ENCODE data around the gene SNTB2. TPM values are rescaled to one million over a fixed set of nuclear protein-coding genes. Genes with fewer than 3 reads are reported as not detected.

Gene SNTB2
- total RNA-seq, 1 experiment from 2014 or later: 20.2 TPM

DNA sequence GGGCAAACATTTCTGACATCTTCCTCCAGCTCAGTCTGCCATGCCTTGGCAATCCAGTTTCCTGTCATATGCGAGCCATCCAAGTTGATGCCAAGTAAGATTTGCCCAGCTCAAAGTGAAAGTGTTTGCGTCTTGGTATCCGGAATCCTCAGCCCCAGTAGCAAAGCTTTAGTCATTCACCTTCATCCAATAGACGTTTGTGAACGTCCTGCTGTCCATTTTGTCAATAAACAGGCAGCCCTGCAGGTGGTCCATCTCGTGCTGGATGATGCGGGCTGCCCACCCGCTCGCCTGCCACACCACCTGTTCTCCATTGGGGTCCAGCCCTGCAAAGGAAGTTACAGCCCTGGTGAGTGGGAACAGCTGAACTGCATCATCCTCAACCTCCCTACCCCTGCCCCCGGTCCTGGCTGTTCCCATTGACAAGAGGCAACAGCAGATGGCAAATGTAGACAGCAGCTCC, 141.9 kb downstream of the SNTB2 start:
- H3K27ac Mint-ChIP-seq: peak overlapping the region in 1 of 3 experiments; percentile 57; a peak in 4 of 7 replicates
- H3K79me2 ChIP-seq (ENCODE audit: insufficient read depth, low read length): peaks cover 16% of the 10 kb centered on the region; the same call in 1 of the 2 replicates
- peaks cover 32 to 83% (median 69%) of the 10 kb centered on the region in 3 experiments for H3K36me3 Mint-ChIP-seq (ENCODE audit: insufficient read depth in 1 of 3, low read depth in 3 of 3)
- H3K27me3 ChIP-seq (ENCODE audit: insufficient read depth, low read length): no peaks in the 10 kb centered on the region
- no peak overlapping the region for H3K18ac ChIP-seq (ENCODE audit: insufficient read length, low read depth, low read length)
- TF ChIP-seq CTCF (conservative IDR thresholded peaks at IDR 0.05): no peak
- no peak overlapping the region for H2BK5ac ChIP-seq (ENCODE audit: insufficient read length, low read length)
- H2AFZ ChIP-seq (ENCODE audit: low read length): no peak overlapping the region
- H2BK20ac ChIP-seq (ENCODE audit: low read depth, low read length, poor library complexity, severe bottlenecking): no peak overlapping the region
- H3K14ac ChIP-seq (ENCODE audit: insufficient read depth, low read length): no peak overlapping the region
- no peak overlapping the region for H2BK12ac ChIP-seq (ENCODE audit: insufficient read length, low read depth, low read length)
- H3K4me3 Mint-ChIP-seq: peak overlapping the region; percentile 83 to 88
- no peak overlapping the region for H3T11ph ChIP-seq (ENCODE audit: low read length)
- H4K20me1 ChIP-seq (ENCODE audit: control insufficient read depth, insufficient read depth, insufficient read length): peaks cover 2% of the 10 kb centered on the region
- no peak overlapping the region for H4K5ac ChIP-seq (ENCODE audit: insufficient read length, low read depth, low read length)
- H3K4me1 Mint-ChIP-seq: peaks cover 21 to 23% of the 10 kb centered on the region in 2 experiments
- DNase-seq: no peak
- H3K23ac ChIP-seq (ENCODE audit: insufficient read length, low read depth, low read length): no peak overlapping the region
- H3K56ac ChIP-seq (ENCODE audit: insufficient read length, low read depth, low read length): no peak overlapping the region
- H4K8ac ChIP-seq (replicated peaks; ENCODE audit: insufficient read length, low read depth, low read length): no peak overlapping the region
- peak overlapping the region; percentile 86 for H3K9ac ChIP-seq (ENCODE audit: extremely low read depth, insufficient read length, low read length)
- no peaks in the 10 kb centered on the region; the same call in 1 of the 2 replicates for H3K27me3 Mint-ChIP-seq (ENCODE audit: low read depth)
- no peak overlapping the region for H3K4ac ChIP-seq (ENCODE audit: low read depth, low read length)
- no peaks in the 10 kb centered on the region for H3K9me3 ChIP-seq (ENCODE audit: control insufficient read depth, low read depth, low read length)
- no peak overlapping the region for H4K91ac ChIP-seq (ENCODE audit: insufficient read length, low read depth, low read length)
- H3K4me2 ChIP-seq (ENCODE audit: insufficient read depth, insufficient read length, low read length): peak overlapping the region; percentile 92
- H2BK15ac ChIP-seq (ENCODE audit: low read depth, low read length): no peak overlapping the region
- H2AK5ac ChIP-seq (ENCODE audit: insufficient read length, low read length): no peak overlapping the region
- no CpG with 5 or more reads among the region's 10 CpGs for WGBS (ENCODE audit: extremely low coverage, insufficient read length, low lambda C conversion rate)
- peaks cover 6% of the 10 kb centered on the region for H3K23me2 ChIP-seq (ENCODE audit: insufficient read length, low read depth, low read length, poor library complexity, severe bottlenecking)
- H2BK120ac ChIP-seq (ENCODE audit: low read depth, low read length, poor library complexity, severe bottlenecking): no peak overlapping the region
- no peaks in the 10 kb centered on the region for H3K9me3 Mint-ChIP-seq
- no peak overlapping the region for H3K27ac ChIP-seq (ENCODE audit: insufficient read length, low read depth, low read length)
- H3K79me1 ChIP-seq (ENCODE audit: insufficient read depth, low read depth, low read length, poor library complexity, severe bottlenecking): peaks cover 5% of the 10 kb centered on the region
- H3K4me1 ChIP-seq (ENCODE audit: insufficient read depth, low read length): no peaks in the 10 kb centered on the region
